A549 treated with Hydrocortisone at 1 μM for 4 hours (cell line): ENCODE results near the gene ARHGAP1. TPM values are rescaled to one million over a fixed set of nuclear protein-coding genes. Genes with fewer than 3 reads are reported as not detected.

Source experiments
- total RNA-seq: library from RNA; stranded (reverse); fragments of 200-300 nt; extraction: Qiagen RNA extraction; gene quantifications from 5 replicates; pipeline ENCODE4 v1.2.3, GENCODE V29; 2022

ARHGAP1 gene
- 56.9 to 73.8 TPM (median 60.2 TPM) in 5 replicates for total RNA-seq

GRCh38 chr11:46700241-46701077 lies at the start of gene ARHGAP1, which contains the start of gene ZNF408:
ARHGAP1 (minus strand) TSS chr11:46700619; CDS start chr11:46696107, 4,512 bp downstream.
ZNF408 (plus strand) TSS chr11:46701031; CDS start chr11:46701048, 17 bp downstream.

GRCh38 chr11:46719048-46719542 lies 18.7 kb upstream of the ARHGAP1 start, which contains the start of gene F2:
F2 (plus strand) TSS chr11:46719213; CDS start chr11:46719236, 23 bp downstream.

Other genes starting within 250 kb of the ARHGAP1 start
- 14.2 to 17.3 TPM (median 14.3 TPM) in 5 replicates for gene AMBRA1, start 106.6 kb downstream of the ARHGAP1 start, total RNA-seq
- gene HARBI1, start 83.4 kb downstream of the ARHGAP1 start, total RNA-seq, result 5.2 to 7.7 TPM (median 5.8 TPM) in 5 replicates
- gene ATG13, start 83.1 kb downstream of the ARHGAP1 start, total RNA-seq, result 48.4 to 58.5 TPM (median 52.2 TPM) in 5 replicates
- 17.0 to 22.2 TPM (median 19.6 TPM) in 5 replicates for gene ZNF408, start 412 bp upstream of the ARHGAP1 start, total RNA-seq
- gene F2, start 18.6 kb upstream of the ARHGAP1 start, total RNA-seq, result 1.7 to 3.3 TPM (median 2.3 TPM) in 5 replicates
- 57.8 to 91.6 TPM (median 64.9 TPM) in 5 replicates for gene CKAP5, start 145.7 kb upstream of the ARHGAP1 start, total RNA-seq
- gene LRP4, start 217.9 kb upstream of the ARHGAP1 start, total RNA-seq, result 6.9 to 10.2 TPM (median 7.1 TPM) in 5 replicates
- gene CSTPP1, start 236.1 kb upstream of the ARHGAP1 start, total RNA-seq, result 27.9 to 34.8 TPM (median 30.6 TPM) in 5 replicates